PFSK-1 (cell line): Measurements from ENCODE around the gene PHACTR2.

Experiments
- FOXP2 ChIP-seq: optimal IDR thresholded peaks from 2 replicates; pipeline ENCODE3; 2011; ENCODE audit warnings: borderline replicate concordance, control low read depth, inconsistent platforms; ENCODE audit not compliant: insufficient read depth; ENCODE audit errors: extremely low read length, extremely low read depth
- POLR2AphosphoS5 ChIP-seq: IDR thresholded peaks from 2 replicates; pipeline ENCODE4 v1.6.1; 2012; ENCODE audit warnings: low read depth, mild to moderate bottlenecking, control low read depth, low read length, moderate library complexity
- REST ChIP-seq, 2 experiments: IDR thresholded peaks; 2 replicates each; pipeline versions ENCODE4 v1.6.1 to v1.8.0; 2011 to 2012; ENCODE audit warnings: low read depth in 2 of 2, low read length in 2 of 2, control low read depth in 1 of 2, inconsistent platforms in 1 of 2, mild to moderate bottlenecking in 1 of 2, moderate library complexity in 1 of 2; ENCODE audit not compliant: insufficient read depth in 1 of 2
- SIN3A ChIP-seq: IDR thresholded peaks from 2 replicates; pipeline ENCODE4 v1.6.1; 2012; ENCODE audit warnings: mild to moderate bottlenecking, low read length, moderate library complexity, borderline replicate concordance; ENCODE audit not compliant: insufficient read depth
- TAF1 ChIP-seq: IDR thresholded peaks from 2 replicates; pipeline ENCODE4 v1.6.1; 2012; ENCODE audit warnings: low read length, control low read depth, borderline replicate concordance; ENCODE audit not compliant: insufficient read depth

Gene PHACTR2

GRCh38 chr6:143655541-143655940, 22.2 kb upstream of the PHACTR2 start:
- no peak for TF ChIP-seq TAF1
- no peak for TF ChIP-seq REST (IDR thresholded peaks at IDR 0.05; ENCODE audit: insufficient read depth in 1 of 2, low read depth in 2 of 2, low read length in 2 of 2)
- TF ChIP-seq SIN3A: no peak
- TF ChIP-seq FOXP2: no peak
- no peak for TF ChIP-seq POLR2AphosphoS5

GRCh38 chr6:143656026-143656425, 21.7 kb upstream of the PHACTR2 start:
- TF ChIP-seq POLR2AphosphoS5 (no peak), REST (IDR thresholded peaks at IDR 0.05; ENCODE audit: insufficient read depth in 1 of 2, low read depth in 2 of 2, low read length in 2 of 2) (no peak), TAF1 (no peak), FOXP2 (no peak), SIN3A (no peak)

GRCh38 chr6:143657809-143658208, 20.0 kb upstream of the PHACTR2 start:
- TF ChIP-seq POLR2AphosphoS5 (no peak), TAF1 (no peak), FOXP2 (no peak), SIN3A (no peak)

- no peak for TF ChIP-seq FOXP2
- TF ChIP-seq SIN3A: no peak
- TF ChIP-seq POLR2AphosphoS5: no peak
- no peak for TF ChIP-seq TAF1
- TF ChIP-seq REST (IDR thresholded peaks at IDR 0.05; ENCODE audit: insufficient read depth in 1 of 2, low read depth in 2 of 2, low read length in 2 of 2): no peak
Observed at GRCh38 chr6:143664171-143664570, 13.6 kb upstream of the PHACTR2 start.

- TF ChIP-seq FOXP2: no peak
- TF ChIP-seq SIN3A: no peak
- no peak for TF ChIP-seq TAF1
- TF ChIP-seq POLR2AphosphoS5: no peak
Observed at GRCh38 chr6:143673669-143674068, 4.1 kb upstream of the PHACTR2 start.

GRCh38 chr6:143674483-143675381, 3.0 kb upstream of the PHACTR2 start:
- TF ChIP-seq POLR2AphosphoS5 (no peak), REST (IDR thresholded peaks at IDR 0.05; ENCODE audit: insufficient read depth in 1 of 2, low read depth in 2 of 2, low read length in 2 of 2) (no peak), SIN3A (no peak), FOXP2 (no peak), TAF1 (no peak)
